Fibroblast of skin of right biceps (primary cell): ENCODE measurements around the gene FRMD1.

ENCODE experiments used
- DNase-seq: peaks from one replicate; pipeline ENCODE4 v3.0.0-alpha.2; 2013

Gene FRMD1

GRCh38 chr6:168110437-168110836 is 31.4 kb upstream of the FRMD1 start:
- DNase-seq = no peak

DNA sequence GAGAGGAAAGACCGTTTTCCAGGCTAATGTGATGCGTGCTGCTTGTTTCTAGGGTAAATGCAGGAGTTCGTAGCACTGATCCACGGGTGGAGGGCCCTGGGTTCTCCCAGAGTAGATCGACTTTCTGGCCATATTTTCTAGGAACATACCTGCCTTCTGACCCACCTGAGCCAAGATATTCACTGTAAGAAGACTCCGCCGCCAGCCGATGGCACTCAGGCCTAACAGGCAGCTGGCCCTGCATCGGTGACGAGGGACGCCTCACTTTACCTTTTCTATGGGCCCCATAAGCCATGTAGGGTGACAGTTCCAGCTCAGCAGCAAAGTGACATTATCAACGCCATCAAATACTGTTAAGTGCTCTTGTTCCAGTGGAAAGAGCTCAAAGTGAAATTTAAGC is 30.2 kb upstream of the FRMD1 start:
- no peak for DNase-seq

DNA sequence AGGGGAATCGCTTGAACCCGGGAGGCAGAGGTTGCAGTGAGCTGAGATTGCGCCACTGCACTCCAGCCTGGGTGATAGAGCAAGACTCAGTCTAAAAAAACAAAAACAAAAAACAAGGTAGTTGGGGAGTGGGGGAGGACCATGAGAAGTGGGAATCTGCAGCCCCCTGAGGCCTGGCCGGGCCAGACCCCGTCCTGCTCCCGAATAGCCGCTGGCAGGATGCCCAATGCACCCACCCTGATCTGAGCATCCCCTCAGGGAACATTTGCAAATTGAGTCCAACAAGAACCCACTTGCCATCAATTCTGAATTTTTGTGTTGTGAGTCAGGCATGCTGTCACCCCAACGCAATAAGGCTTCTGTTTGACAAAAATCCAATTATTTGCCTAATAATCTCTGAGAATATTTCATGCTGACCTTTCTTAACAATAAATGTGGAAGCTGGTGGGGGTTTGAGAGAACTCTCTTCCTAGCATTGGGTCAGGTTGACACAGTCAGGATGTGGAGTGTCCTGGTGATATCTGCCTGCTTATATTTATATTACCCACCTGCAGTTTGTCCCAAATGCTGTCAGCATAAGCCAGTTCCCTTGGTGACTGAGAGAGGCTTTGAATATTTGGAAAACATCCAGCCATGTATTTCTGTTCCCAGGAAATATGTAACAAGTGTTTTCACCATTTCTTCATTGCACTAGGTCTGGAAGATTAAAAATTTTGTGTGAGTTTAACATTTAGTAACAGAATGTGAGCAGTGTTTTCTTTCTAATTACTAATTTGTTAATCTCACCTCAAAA is 28.4 kb upstream of the FRMD1 start:
- peak; percentile 3 for DNase-seq

- peak; percentile 37 for DNase-seq
Measured at GRCh38 chr6:168106633-168107005, 27.6 kb upstream of the FRMD1 start.

- peak; percentile 6 for DNase-seq
Measured at GRCh38 chr6:168105813-168106632, 27.0 kb upstream of the FRMD1 start.

DNA sequence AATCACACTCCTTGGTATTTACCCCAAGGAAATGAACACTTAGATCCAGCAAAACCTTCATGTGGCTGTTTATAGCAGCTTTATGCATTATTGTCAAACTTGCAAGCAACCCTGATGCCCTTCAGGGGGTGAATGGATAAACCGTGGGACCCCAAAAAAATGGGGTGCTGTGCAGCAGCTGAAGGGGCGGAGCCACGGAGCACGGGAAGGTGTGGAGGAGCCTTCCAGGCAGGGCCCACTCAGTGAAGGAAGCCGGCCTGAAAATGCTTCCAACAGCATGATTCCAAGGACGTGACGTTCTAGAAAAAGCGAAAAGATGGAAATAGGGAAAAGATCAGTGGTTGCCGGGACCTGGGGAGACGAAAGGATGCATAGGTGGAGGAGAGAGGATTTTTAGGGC is 25.6 kb upstream of the FRMD1 start:
- no peak for DNase-seq

DNA sequence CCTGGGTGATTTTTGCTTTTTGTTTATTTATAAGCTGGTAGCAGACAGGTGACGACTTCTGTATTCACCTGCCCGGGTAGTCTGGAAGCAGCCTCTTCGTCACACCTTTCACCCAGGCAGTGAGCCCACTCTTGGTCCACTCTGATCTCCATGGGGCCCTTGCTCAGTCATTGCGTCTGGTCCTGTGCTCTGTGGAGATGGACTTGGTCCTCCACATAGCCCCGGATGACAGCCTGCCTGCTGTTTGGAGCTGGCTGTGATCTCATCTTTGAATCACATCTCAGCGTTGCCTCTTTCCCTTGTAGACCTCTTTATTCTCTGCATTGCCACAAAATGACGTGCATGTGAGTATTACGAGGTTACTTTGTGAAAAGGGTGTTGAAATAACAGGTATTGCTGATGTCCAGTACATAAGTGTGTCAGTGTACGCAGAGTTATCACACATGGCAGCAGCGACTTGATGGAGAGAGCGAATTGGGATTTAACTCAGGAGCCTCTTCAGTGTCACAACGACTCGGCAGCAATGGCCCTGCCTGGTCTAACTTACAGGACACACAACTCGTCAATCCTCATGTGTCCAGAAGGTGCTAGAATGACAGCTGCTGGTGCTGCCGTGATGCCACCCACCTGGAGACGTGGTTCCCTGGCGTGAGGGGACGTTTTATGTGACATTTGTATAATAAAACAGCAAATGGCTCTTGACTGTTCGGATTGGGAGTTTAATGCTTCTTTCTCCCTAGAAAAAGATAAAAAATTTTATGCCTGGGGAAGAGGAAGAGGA is 24.2 kb upstream of the FRMD1 start:
- DNase-seq = no peak

GRCh38 chr6:168102315-168102985 is 23.4 kb upstream of the FRMD1 start:
- DNase-seq = no peak

DNA sequence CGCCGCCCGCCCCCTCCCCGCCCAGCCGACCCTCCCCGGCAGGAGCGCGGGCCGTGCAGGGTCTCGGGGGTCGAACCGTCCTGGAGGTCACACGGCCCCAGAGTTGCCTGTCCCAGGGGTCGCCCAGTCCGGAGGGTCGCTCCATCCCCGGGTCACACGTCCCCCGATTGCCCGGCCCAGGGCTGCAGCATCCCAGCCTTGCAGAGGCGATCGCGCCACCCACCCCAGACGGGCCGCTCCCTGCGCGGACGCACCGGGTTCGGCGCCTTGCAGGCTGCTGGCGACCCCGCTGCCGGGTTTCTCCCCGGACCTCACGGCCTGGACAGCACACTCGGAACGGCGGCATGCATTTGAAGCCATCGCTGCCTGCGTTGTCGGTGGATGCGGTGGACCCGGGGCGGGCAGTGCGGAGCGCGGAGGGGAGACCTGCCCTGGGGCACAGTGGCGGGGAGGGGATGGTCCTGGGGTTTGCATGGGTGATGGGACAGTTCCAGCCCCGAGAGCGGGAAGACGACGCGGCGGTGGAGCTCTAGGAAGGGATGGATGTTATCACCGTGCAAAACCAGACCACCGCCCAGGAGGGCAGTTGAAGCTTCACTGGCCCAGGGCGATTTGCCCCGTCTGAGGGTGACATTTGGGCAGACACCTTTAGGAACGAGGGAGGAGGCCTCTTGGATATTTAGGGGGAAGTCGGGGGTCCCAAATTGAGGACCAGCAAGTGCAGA is 22.7 kb upstream of the FRMD1 start:
- DNase-seq = no peak

DNA sequence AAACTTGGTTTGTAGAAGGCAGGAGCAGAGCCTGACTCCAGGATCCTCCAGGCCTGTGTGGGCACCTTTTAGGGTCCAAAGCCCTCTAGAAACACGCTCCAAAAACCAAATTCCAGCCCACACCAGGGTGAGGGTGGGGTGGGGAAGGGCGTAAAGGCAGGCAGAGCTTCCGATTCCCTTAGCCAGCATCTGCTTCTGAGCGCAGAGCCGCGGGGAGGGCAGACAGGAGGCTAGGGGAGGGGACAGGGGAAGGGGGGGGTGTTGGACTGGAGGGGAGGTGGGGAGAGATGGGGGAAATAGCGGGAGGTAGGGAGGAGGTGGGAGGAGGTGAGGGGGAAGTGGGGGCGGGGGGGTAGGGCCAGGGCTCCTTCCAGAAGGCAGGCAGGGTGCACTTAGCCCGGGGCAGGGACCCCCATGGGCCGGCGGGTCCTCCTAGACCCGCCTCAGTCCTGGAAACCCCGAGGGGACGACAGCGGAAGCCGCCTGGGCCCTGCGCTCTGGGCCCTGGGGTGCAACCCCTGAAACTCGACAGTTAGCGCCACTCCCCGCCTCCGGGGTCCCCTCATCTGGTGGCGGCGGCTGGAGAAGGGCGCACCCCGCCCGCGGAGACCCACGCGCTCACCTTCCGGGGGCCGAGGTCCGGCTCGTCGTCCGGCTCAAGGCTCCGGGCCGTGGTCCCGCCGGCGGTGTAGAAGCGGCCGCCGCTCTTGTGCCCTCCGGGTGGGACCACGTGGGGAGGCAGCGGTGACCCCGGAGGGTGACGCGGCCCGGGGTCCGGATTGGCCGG is 22.0 kb upstream of the FRMD1 start:
- no peak for DNase-seq

GRCh38 chr6:168100011-168100802 is 21.2 kb upstream of the FRMD1 start:
- DNase-seq = no peak

DNA sequence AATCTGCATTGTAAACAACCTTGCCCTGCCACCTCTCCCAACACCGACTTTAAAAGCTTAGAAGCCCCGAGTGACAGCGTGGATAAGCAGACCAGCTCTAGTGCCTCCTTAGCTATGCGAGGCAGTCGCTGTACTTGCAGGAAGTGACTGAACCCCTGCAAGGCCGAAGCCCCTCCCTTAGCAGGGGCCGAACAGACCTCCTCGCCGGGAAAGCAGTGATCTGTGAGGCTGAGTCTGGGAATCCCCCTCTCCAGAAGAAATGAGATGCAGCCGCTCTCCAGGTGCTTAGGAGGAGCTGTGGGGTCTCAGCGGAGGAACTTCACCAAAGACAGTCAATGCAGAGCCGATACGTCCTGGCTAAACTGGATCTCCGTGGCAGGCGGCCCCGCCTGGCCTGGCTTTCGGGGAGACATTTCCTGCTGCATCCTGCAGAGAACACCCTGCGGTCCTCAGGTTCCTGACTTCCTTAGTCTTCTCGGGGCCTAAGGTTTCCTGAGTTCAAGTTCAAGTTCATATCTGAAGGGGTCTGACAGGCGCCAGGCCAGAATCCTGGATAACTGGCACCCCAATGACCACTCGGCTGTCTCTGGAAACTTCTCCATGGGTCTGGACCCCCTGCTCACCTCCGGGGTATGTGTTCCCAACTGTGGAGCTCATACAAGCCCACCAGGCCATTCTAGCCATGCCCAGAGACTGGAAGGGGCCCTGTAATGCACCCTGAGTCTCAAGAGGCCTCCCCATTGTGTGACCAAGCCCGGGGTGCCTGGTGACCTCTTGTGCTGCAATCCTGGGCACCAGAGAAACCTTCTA is 20.4 kb upstream of the FRMD1 start:
- no peak for DNase-seq

GRCh38 chr6:168098431-168098861 is 19.4 kb upstream of the FRMD1 start:
- no peak for DNase-seq

DNA sequence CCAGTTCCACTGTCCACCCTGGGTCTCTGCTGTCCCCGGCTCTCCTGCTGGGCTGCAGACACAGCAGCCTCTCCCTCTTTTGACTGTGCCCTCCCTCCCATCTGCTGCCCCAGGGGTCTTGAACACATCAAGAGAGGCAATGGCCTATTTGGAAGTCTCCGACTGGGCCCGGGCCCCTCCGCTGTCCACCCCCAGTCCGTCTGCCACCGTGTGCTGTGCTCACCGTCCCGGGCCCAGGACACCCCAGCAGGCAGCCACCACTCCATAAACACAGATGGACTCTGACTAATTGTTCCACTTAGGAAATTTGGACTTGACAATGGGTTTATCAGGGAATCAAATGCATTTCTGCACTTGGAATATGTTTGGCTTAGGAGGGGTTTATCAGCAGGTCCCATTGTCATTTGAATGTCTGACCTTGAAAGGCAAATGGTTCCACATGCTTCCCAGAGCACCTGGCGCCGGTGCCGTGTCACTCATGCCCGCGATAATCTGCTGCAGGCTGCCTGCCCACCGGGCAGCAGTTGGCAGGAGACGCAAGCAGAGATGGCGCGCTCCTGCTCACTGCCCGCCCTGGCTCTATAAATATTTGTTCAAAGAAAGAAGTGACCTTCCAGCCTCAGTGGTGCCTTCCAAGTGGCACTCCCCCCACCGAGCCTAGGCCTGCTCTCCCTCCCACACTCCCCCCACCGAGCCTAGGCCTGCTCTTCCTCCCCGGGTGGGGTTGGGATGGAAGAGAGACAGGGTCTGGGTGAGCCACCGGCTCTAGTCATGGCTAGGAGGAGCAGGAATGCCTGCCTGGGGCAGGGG is 18.8 kb upstream of the FRMD1 start:
- no peak for DNase-seq

DNA sequence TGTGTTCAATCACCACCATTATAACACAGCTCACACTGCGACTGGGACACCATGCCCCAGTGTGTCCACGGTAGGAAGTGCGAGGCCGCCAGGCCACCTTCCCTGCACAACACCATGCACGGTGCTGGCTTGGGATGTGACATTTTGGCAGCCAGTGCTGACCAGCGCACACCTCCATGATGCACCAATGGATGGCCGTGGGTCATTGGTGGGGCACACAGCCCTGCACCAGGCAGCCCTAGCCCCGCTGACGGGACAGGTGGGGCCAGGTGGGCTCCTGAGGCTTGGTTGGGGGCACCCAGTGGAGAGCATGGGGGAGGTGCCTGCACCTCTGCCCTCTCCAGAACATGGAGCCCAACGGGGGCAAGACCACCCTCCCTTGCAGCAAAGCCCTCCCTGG is 18.2 kb upstream of the FRMD1 start:
- DNase-seq = no peak

DNA sequence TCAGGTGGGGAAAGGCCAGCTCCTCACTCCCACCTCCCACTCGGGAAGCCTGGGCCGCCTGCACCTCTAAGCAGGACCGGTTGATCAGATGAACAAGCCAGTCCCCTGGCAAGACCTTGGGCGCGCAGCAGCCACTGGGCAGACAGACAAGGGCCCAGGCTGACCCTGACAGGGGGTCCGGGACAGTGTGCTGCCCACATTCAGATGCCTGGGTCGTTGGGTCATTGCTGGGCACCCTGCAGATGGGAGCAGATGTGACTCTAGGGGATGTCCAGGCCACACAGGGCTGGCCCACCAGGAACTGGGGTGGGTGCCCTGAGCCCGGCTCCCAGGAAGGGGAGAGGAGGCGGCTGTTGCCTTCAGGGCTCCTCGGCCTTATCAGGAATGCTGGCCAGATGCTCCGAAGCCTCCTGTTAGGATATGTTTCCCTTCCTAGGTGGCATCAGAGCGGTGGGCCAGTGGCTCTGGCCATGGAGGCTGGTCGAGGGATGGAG is 17.3 kb upstream of the FRMD1 start:
- no peak for DNase-seq

DNA sequence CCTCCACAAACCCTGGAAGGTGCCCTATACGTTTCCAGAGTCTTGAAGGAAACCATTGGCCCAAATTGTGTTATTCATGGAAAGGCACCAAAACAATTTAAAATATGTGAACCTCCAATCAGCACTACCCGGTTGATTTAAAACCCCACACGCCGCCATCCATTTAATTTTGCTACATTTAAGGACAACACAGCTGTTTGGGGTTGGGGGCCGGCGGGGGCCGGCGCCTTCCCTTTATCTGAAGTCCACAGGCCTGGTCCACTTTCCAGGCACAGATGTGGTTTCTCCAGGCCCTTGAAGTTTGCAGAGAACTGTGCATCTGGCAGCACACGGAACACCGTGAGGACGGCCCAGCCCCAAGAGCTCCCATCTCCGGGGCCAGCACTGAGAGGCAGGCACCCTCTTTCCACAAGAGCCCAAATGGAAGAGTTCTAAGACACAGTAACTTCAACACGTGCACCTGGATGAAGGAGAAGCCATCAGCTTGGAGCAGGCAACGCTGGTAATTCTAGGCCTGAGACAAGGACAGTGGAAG is 16.8 kb upstream of the FRMD1 start:
- no peak for DNase-seq

- DNase-seq = no peak
Measured at GRCh38 chr6:168095171-168095691, 16.2 kb upstream of the FRMD1 start.
